HCT116 (cell line): ENCODE results near the gene AMBP. TPM values are rescaled to one million over a fixed set of nuclear protein-coding genes. Genes with fewer than 3 reads are reported as not detected.

ENCODE experiments used
- ATAC-seq: fragments of 200-7000 bp; cut with Tn5 transposase; 2 replicates; pipeline ENCODE4 v1.9.1; 2020; ENCODE audit warnings: mild to moderate bottlenecking, moderate library complexity
- BruUV-seq: library from RNA; stranded (reverse); fragments of 400-500 nt; replicated peaks from 2 replicates; lab custom pipeline; 2021; lab: Mats Ljungman, UMichigan
- CTCF ChIA-PET: fragments of 300-600 bp; sonication (Branson Sonifier 250); formaldehyde crosslinking; loops from one replicate; lab custom pipeline; 2021; ENCODE audit warnings: antibody characterized with exemption; lab: Charles Lee
- POLR2A ChIA-PET: fragments of 300-600, 350-600 bp; sonication (Branson Sonifier 250); formaldehyde crosslinking; loops from one replicate; lab custom pipeline; 2021; ENCODE audit warnings: antibody characterized with exemption; lab: Charles Lee
- RAD21 ChIA-PET, 2 experiments: fragments of 300-600 bp; sonication (Branson Sonifier 250); formaldehyde crosslinking; loops; one replicate each; lab custom pipeline; 2023; ENCODE audit warnings: low total read pairs in 2 of 2; ENCODE audit not compliant: uncharacterized antibody in 2 of 2, unreplicated experiment in 2 of 2, low non-redundant PET in 1 of 2; lab: Charles Lee
- DNase-seq: peaks from one replicate; pipeline ENCODE4 v3.0.0-alpha.2; 2010; ENCODE audit warnings: low read depth, low spot score
- H2AFZ ChIP-seq: fragments of 200-600 bp; shearing (Covaris generic), sonication (generic); 2 replicates; pipeline ENCODE4 v1.6.1; 2017; ENCODE audit warnings: low read depth, mixed run types, mixed read lengths, antibody characterized with exemption, low read length; ENCODE audit not compliant: poor library complexity, severe bottlenecking
- H3K27ac ChIP-seq: 2 replicates; pipeline ENCODE4 v1.5.1; 2012; ENCODE audit warnings: low read depth, low read length
- H3K27me3 ChIP-seq: fragments of 200-600 bp; sonication (generic); 2 replicates; pipeline ENCODE4 v1.6.1; 2016; ENCODE audit warnings: mixed run types, low read length, mixed read lengths; ENCODE audit not compliant: insufficient read depth
- H3K36me3 ChIP-seq, 2 experiments: fragments of 200-500 bp in 1 of 2; fragments of 200-600 bp in 1 of 2; sonication (Bioruptor generic) in 1 of 2; sonication (generic) in 1 of 2; 2 replicates each; pipeline versions ENCODE4 v1.5.1 to v1.6.1; 2014 to 2016; ENCODE audit warnings: low read length in 2 of 2, inconsistent platforms in 1 of 2, mixed read lengths in 1 of 2, mixed run types in 1 of 2; ENCODE audit not compliant: insufficient read depth in 2 of 2, control insufficient read depth in 1 of 2
- H3K4me1 ChIP-seq, 2 experiments: fragments of 200-600 bp in 1 of 2; sonication (generic) in 1 of 2; 2 replicates each; pipeline versions ENCODE4 v1.5.1 to v1.6.1; 2012 to 2017; ENCODE audit warnings: low read length in 2 of 2, inconsistent platforms in 1 of 2, mild to moderate bottlenecking in 1 of 2, mixed read lengths in 1 of 2, mixed run types in 1 of 2, moderate library complexity in 1 of 2; ENCODE audit not compliant: insufficient read depth in 2 of 2, control insufficient read depth in 1 of 2
- H3K4me2 ChIP-seq: fragments of 200-600 bp; sonication (generic); 2 replicates; pipeline ENCODE4 v1.6.1; 2017; ENCODE audit warnings: mixed run types, low read length, mixed read lengths
- H3K4me3 ChIP-seq, 2 experiments: fragments of 200-600 bp in 1 of 2; sonication (generic) in 1 of 2; replicated peaks in 1 of 2; 2 replicates each; pipeline ENCODE4 v1.5.1; 2011 to 2016; ENCODE audit warnings: low read length in 2 of 2, control low read depth in 1 of 2, low read depth in 1 of 2, mild to moderate bottlenecking in 1 of 2, mixed read lengths in 1 of 2, mixed run types in 1 of 2
- H3K79me2 ChIP-seq: fragments of 200-600 bp; sonication (generic); 2 replicates; pipeline ENCODE4 v1.6.1; 2017; ENCODE audit warnings: mild to moderate bottlenecking, mixed run types, low read length, moderate library complexity, mixed read lengths; ENCODE audit not compliant: insufficient read depth
- H3K9ac ChIP-seq: fragments of 200-600 bp; sonication (generic); 2 replicates; pipeline ENCODE4 v1.6.1; 2016; ENCODE audit warnings: low read length, mixed read lengths
- H3K9me2 ChIP-seq: fragments of 200-600 bp; sonication (generic), shearing (Covaris generic); 2 replicates; pipeline ENCODE4 v1.6.1; 2017; ENCODE audit warnings: mixed run types, mild to moderate bottlenecking, moderate library complexity; ENCODE audit not compliant: insufficient read depth
- H3K9me3 ChIP-seq, 2 experiments: fragments of 200-500 bp in 1 of 2; fragments of 200-600 bp in 1 of 2; sonication (Bioruptor generic) in 1 of 2; sonication (generic) in 1 of 2; 2 replicates each; pipeline ENCODE4 v1.6.1; 2014 to 2017; ENCODE audit warnings: low read length in 2 of 2, mixed read lengths in 2 of 2, inconsistent platforms in 1 of 2, low read depth in 1 of 2, mild to moderate bottlenecking in 1 of 2, mixed run types in 1 of 2, moderate library complexity in 1 of 2; ENCODE audit not compliant: control insufficient read depth in 1 of 2, insufficient read depth in 1 of 2
- H4K20me1 ChIP-seq: fragments of 200-600 bp; sonication (generic), shearing (Covaris generic); 2 replicates; pipeline ENCODE4 v1.6.1; 2017; ENCODE audit warnings: mixed run types, mild to moderate bottlenecking, moderate library complexity; ENCODE audit not compliant: insufficient read depth
- CTCF ChIP-seq, 3 experiments: fragments of 200-600 bp in 1 of 3; sonication (generic) in 1 of 3; IDR thresholded peaks in 2 of 3; conservative IDR thresholded peaks in 1 of 3; 2 replicates each; pipeline ENCODE4 v1.5.1; 2012 to 2017; ENCODE audit warnings: low read depth in 2 of 3, low read length in 2 of 3, antibody characterized with exemption in 1 of 3, borderline replicate concordance in 1 of 3, control low read depth in 1 of 3, mild to moderate bottlenecking in 1 of 3, mixed read lengths in 1 of 3, mixed run types in 1 of 3, moderate library complexity in 1 of 3; ENCODE audit not compliant: insufficient read depth in 1 of 3
- ELF1 ChIP-seq: IDR thresholded peaks from 2 replicates; pipeline ENCODE4 v1.6.1; 2012; ENCODE audit warnings: low read depth, borderline replicate concordance
- EZH2phosphoT487 ChIP-seq: fragments of 200-600 bp; IDR thresholded peaks from 2 replicates; pipeline ENCODE4 v1.6.1; 2018; ENCODE audit warnings: antibody characterized with exemption, borderline replicate concordance
- FOSL1 ChIP-seq: IDR thresholded peaks from 2 replicates; pipeline ENCODE4 v1.6.1; 2012; ENCODE audit warnings: low read depth
- JUND ChIP-seq: IDR thresholded peaks from 2 replicates; pipeline ENCODE4 v1.6.1; 2012
- MAX ChIP-seq: IDR thresholded peaks from 2 replicates; pipeline ENCODE4 v1.6.1; 2012
- RAD21 ChIP-seq: IDR thresholded peaks from 2 replicates; pipeline ENCODE4 v1.6.1; 2012; ENCODE audit warnings: low read depth, mild to moderate bottlenecking
- SIN3A ChIP-seq: IDR thresholded peaks from 2 replicates; pipeline ENCODE4 v1.6.1; 2012; ENCODE audit warnings: low read depth
- SP1 ChIP-seq: IDR thresholded peaks from 2 replicates; pipeline ENCODE4 v1.6.1; 2012; ENCODE audit warnings: low read depth
- YY1 ChIP-seq: IDR thresholded peaks from 2 replicates; pipeline ENCODE4 v1.6.1; 2011; ENCODE audit warnings: low read length, low read depth, moderate library complexity, mild to moderate bottlenecking; ENCODE audit not compliant: insufficient replicate concordance; ENCODE audit errors: extremely low read depth
- ZNF274 ChIP-seq: fragments of 200-500 bp; sonication (Bioruptor generic); IDR thresholded peaks from 2 replicates; pipeline ENCODE4 v1.6.1; 2014; ENCODE audit warnings: mild to moderate bottlenecking, low read depth, low read length, inconsistent platforms
- intact Hi-C: fragments of 100-400 bp; cut with micrococcal nuclease; formaldehyde crosslinking; loops from 2 replicates; pipeline ENCODE4 v1.10.0; 2022
- total RNA-seq: library from RNA; stranded (reverse); gene quantifications from one replicate; pipeline ENCODE4 v1.2.1, GENCODE V29; 2021; ENCODE audit not compliant: unreplicated experiment

Gene AMBP
- total RNA-seq, 1 experiment from 2014 or later: 1.9 TPM

- H3K4me1 ChIP-seq: no peaks in the 10 kb centered on the region
- ChIA-PET POLR2A (no interaction called here), CTCF (no interaction called here), RAD21 (no interaction called here)
- no peaks in the 10 kb centered on the region for H3K79me2 ChIP-seq
- peaks cover 10% of the 10 kb centered on the region for H3K27me3 ChIP-seq
- no peak overlapping the region for H3K4me2 ChIP-seq
- no peaks in the 10 kb centered on the region for H3K36me3 ChIP-seq
- BruUV-seq: no TSS peak
- intact Hi-C loops: no loop called here
- no peak overlapping the region for H3K9ac ChIP-seq
- no peak overlapping the region for H2AFZ ChIP-seq
- ATAC-seq (no peak), DNase-seq (no peak)
- no peaks in the 10 kb centered on the region for H3K9me2 ChIP-seq
- TF ChIP-seq MAX (no peak), JUND (no peak), SIN3A (no peak)
- H4K20me1 ChIP-seq: no peaks in the 10 kb centered on the region
- no peak overlapping the region for H3K4me3 ChIP-seq
- H3K9me3 ChIP-seq: no peaks in the 10 kb centered on the region
- H3K27ac ChIP-seq: no peak overlapping the region
These were observed 1.6 kb downstream of the AMBP start for GRCh38 chr9:114076237-114077161.

- no peak overlapping the region for H3K4me3 ChIP-seq
- no peaks in the 10 kb centered on the region for H4K20me1 ChIP-seq
These were observed 2.5 kb downstream of the AMBP start for GRCh38 chr9:114075602-114076001.

More at GRCh38 chr9:114075602-114076001, 2.5 kb downstream of the AMBP start:
- no TSS peak for BruUV-seq
- no peaks in the 10 kb centered on the region for H3K4me1 ChIP-seq
- intact Hi-C loops: no loop called here
- POLR2A ChIA-PET: no interaction called here
- H3K27ac ChIP-seq: no peak overlapping the region
- no peak overlapping the region for H2AFZ ChIP-seq
- TF ChIP-seq CTCF (IDR thresholded peaks at IDR 0.05 in 2 of 3, conservative IDR thresholded peaks at IDR 0.05 in 1 of 3; ENCODE audit: borderline replicate concordance in 1 of 3, insufficient read depth in 1 of 3, low read depth in 2 of 3, low read length in 2 of 3): no peak
- no peak for TF ChIP-seq ZNF274
- no peak for TF ChIP-seq SP1
- no peak for TF ChIP-seq RAD21
- TF ChIP-seq EZH2phosphoT487: no peak
- TF ChIP-seq FOSL1: no peak
- TF ChIP-seq YY1: no peak
- TF ChIP-seq ELF1: no peak
- TF ChIP-seq, all 23 proteins: peak for 0
- Histone ChIP-seq H3K9ac (no peak overlapping the region), H3K9me2 (no peaks in the 10 kb centered on the region), H3K27me3 (peaks cover 10% of the 10 kb centered on the region), H3K36me3 (no peaks in the 10 kb centered on the region), H3K4me2 (no peak overlapping the region), H3K9me3 (no peaks in the 10 kb centered on the region), H3K79me2 (no peaks in the 10 kb centered on the region)
- ATAC-seq: no peak
- no peak for DNase-seq
- ChIA-PET CTCF (no interaction called here), RAD21 (no interaction called here)
